Astrocyte of the cerebellum (primary cell): ENCODE measurements around the gene AMER3.

Experiments
- DNase-seq: peaks from one replicate; pipeline ENCODE4 v3.0.0-alpha.2; 2011; ENCODE audit warnings: low read depth
- H3K4me3 ChIP-seq: 2 replicates; pipeline ENCODE4 v1.5.1; 2011; ENCODE audit warnings: mild to moderate bottlenecking, low read depth, low read length, moderate library complexity
- CTCF ChIP-seq: IDR thresholded peaks from 2 replicates; pipeline ENCODE4 v1.5.1; 2012; ENCODE audit warnings: low read length, low read depth, moderate library complexity, mild to moderate bottlenecking; ENCODE audit errors: missing control alignments
- in situ Hi-C: cut with HindIII; loops from 2 replicates; pipeline ENCODE4 v1.10.0; 2017; ENCODE audit warnings: low sequenced_read_pairs

Gene AMER3

GRCh38 chr2:130760754-130761751 lies 5.7 kb downstream of the AMER3 start:
- no peak for TF ChIP-seq CTCF
- in situ Hi-C loops, result no loop called here
- H3K4me3 ChIP-seq, result no peak overlapping the region
- no peak for DNase-seq

- DNase-seq, result no peak
- no peak for TF ChIP-seq CTCF
- in situ Hi-C loops, result no loop called here
- H3K4me3 ChIP-seq, result no peak overlapping the region
Observed at GRCh38 chr2:130762031-130762909, 6.9 kb downstream of the AMER3 start.

DNA sequence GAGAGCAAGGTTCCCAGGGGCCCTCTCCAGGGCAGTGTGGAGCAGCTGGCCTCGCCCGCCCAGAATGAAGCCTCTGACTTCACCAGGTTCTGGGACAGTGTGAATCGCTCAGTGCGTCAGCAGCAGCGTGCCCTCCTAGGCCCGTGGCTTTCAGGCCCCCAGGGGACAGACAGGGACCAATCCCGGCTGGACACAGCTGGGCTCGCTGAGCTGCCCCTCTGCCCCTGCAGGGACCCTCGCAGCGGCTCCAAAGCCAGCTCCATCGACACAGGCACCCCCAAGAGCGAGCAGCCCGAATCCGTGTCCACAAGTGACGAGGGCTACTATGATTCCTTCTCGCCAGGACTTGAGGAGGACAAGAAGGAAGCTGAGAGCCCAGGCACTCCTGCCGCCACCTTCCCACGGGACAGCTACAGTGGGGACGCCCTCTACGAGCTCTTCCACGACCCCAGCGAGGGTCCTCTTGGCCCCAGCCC lies 7.6 kb downstream of the AMER3 start:
- no peak for DNase-seq
- no peak overlapping the region for H3K4me3 ChIP-seq
- in situ Hi-C loops, result no loop called here
- TF ChIP-seq CTCF, result no peak

- no peak for TF ChIP-seq CTCF
- no peak overlapping the region for H3K4me3 ChIP-seq
- in situ Hi-C loops, result no loop called here
- DNase-seq, result no peak
Observed at GRCh38 chr2:130763405-130763804, 8.1 kb downstream of the AMER3 start.

DNA sequence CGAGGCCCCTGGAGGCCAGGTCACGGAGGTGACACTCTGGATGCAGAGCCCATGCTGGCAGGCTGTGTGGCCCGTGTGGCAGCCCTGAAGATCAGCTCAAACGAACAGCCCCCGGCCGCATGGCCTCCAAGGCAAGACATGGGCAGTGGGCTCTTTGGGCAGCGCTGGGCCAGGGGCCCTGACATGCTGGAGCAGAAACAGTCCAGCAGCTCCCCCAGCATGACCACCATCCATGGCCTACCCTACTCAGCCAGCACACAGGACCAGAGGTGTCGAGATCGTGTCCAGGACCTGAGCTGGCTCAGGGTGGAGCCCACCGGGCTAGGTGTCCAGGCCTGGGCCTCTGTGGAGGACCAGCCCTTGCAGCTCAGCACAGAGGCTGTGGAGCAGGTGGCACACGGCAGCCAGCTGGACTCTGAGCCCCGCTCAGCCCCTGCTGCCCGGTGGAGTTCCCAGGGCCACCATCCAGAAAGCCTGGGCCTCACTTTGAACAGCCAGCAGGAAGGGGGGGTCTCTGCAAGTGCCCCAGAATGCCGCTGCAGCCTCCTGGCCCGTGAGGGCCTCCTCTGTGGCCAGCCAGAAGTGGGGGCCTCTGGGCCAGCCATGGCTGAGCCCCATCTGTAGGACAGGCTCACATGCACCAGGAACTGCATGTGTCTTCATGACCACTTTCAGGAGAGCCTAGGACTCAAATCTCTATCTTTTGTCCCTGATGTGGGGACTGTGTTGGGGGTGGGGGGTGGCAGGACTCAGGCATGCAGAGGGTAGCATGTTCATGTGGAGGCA lies 8.9 kb downstream of the AMER3 start:
- no peak for DNase-seq
- in situ Hi-C loops, result no loop called here
- no peak overlapping the region for H3K4me3 ChIP-seq
- TF ChIP-seq CTCF, result no peak

GRCh38 chr2:130764821-130765115 lies 9.4 kb downstream of the AMER3 start:
- in situ Hi-C loops, result no loop called here
- no peak for DNase-seq
- TF ChIP-seq CTCF, result no peak
- no peak overlapping the region for H3K4me3 ChIP-seq
